ENCODE measurements around the gene THBS4. TPM values are rescaled to one million over a fixed set of nuclear protein-coding genes. Genes with fewer than 3 reads are reported as not detected.

The THBS4 gene
- total and polyA plus RNA-seq, 9 of the 15 experiments (the other 6 are each of a cell fraction or from before 2014, with no cell fraction given), result 0.07 to 0.08 TPM; not detected in 7

DNA sequence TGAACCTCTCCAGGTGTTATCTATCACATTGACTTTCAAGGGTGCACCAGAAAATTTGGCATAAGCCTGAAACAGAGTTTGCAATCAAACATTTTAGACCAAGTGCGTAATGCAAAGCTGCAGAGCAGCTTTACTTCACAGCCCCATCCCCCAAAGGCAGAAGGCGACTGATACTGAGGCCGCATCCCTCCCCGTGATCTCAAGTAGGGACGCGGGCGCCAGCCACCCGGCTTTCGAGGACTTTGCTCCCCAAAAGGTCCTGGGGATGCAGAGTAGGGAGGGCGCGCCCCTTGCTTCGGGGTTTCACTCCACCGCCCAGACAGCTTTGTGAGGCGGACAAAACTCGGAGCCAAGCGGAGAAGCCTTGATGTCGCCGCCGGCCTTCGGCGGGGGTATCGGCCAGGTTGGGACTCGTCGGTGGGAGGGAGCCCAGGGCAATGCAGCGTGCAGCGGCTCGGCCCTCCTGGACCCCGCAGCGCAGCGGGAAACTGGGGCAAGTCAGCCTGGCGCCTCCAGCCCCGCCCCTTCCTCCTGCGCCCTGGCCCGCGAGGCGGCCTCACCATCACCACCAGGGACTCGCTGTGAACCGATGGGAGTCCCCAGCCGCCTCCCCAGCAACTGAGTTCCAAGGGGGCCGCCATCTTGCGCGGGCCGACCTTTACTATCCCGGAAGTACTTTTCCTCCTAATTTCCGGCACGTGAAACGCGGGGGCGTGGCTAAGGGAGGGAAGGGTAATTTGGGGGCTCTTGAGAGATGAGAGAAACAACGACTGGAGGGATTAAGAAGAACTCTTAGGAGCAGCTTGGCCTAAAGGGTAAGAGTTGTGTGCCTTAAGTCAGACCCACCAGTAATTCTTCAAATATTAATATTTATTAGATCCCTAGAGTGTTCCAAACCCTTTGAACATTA lies 44.3 kb upstream of the THBS4 start, which contains the start of gene MTX3 (continued):
- TF ChIP-seq NR2C2 (CRISPR knock-in tag; IDR thresholded peaks at IDR 0.05) (peak; percentile 93), NR2C2 (tag; IDR thresholded peaks at IDR 0.05) (peak; percentile 92), RBFOX2 (IDR thresholded peaks at IDR 0.05; ENCODE audit: low read depth, low read length) (peak; percentile 34; the same call in 1 of the 2 replicates), ZNF311 (CRISPR knock-in tag; IDR thresholded peaks at IDR 0.05) (no peak), YY1 (IDR thresholded peaks at IDR 0.05; ENCODE audit: borderline replicate concordance in 1 of 3, control insufficient read depth in 1 of 3, extremely low read depth in 1 of 3, insufficient read depth in 3 of 3, insufficient read length in 1 of 3, insufficient replicate concordance in 2 of 3, low read depth in 1 of 3, low read length in 2 of 3) (peak; percentile 42 to 84 (median 82)), HDGF (IDR thresholded peaks at IDR 0.05) (no peak), CXXC5 (CRISPR knock-in tag; IDR thresholded peaks at IDR 0.05) (0 out of 2 replicates have a peak, but pooled peaks have one; percentile 51), CTBP1 (IDR thresholded peaks at IDR 0.05; ENCODE audit: borderline replicate concordance) (no peak)
- TF ChIP-seq, protein P1, sequence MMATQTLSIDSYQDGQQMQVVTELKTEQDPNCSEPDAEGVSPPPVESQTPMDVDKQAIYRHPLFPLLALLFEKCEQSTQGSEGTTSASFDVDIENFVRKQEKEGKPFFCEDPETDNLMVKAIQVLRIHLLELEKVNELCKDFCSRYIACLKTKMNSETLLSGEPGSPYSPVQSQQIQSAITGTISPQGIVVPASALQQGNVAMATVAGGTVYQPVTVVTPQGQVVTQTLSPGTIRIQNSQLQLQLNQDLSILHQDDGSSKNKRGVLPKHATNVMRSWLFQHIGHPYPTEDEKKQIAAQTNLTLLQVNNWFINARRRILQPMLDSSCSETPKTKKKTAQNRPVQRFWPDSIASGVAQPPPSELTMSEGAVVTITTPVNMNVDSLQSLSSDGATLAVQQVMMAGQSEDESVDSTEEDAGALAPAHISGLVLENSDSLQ (IDR thresholded peaks at IDR 0.05), result no peak
- TF ChIP-seq, protein P2, sequence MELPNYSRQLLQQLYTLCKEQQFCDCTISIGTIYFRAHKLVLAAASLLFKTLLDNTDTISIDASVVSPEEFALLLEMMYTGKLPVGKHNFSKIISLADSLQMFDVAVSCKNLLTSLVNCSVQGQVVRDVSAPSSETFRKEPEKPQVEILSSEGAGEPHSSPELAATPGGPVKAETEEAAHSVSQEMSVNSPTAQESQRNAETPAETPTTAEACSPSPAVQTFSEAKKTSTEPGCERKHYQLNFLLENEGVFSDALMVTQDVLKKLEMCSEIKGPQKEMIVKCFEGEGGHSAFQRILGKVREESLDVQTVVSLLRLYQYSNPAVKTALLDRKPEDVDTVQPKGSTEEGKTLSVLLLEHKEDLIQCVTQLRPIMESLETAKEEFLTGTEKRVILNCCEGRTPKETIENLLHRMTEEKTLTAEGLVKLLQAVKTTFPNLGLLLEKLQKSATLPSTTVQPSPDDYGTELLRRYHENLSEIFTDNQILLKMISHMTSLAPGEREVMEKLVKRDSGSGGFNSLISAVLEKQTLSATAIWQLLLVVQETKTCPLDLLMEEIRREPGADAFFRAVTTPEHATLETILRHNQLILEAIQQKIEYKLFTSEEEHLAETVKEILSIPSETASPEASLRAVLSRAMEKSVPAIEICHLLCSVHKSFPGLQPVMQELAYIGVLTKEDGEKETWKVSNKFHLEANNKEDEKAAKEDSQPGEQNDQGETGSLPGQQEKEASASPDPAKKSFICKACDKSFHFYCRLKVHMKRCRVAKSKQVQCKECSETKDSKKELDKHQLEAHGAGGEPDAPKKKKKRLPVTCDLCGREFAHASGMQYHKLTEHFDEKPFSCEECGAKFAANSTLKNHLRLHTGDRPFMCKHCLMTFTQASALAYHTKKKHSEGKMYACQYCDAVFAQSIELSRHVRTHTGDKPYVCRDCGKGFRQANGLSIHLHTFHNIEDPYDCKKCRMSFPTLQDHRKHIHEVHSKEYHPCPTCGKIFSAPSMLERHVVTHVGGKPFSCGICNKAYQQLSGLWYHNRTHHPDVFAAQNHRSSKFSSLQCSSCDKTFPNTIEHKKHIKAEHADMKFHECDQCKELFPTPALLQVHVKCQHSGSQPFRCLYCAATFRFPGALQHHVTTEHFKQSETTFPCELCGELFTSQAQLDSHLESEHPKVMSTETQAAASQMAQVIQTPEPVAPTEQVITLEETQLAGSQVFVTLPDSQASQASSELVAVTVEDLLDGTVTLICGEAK (IDR thresholded peaks at IDR 0.05), result peak; percentile 77
- TF ChIP-seq, protein P2 (CRISPR knock-in tag; IDR thresholded peaks at IDR 0.05), result no peak
- TF ChIP-seq, protein P3, sequence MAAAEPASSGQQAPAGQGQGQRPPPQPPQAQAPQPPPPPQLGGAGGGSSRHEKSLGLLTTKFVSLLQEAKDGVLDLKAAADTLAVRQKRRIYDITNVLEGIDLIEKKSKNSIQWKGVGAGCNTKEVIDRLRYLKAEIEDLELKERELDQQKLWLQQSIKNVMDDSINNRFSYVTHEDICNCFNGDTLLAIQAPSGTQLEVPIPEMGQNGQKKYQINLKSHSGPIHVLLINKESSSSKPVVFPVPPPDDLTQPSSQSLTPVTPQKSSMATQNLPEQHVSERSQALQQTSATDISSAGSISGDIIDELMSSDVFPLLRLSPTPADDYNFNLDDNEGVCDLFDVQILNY (CRISPR knock-in tag; IDR thresholded peaks at IDR 0.05), result no peak
- TF ChIP-seq, protein P4, sequence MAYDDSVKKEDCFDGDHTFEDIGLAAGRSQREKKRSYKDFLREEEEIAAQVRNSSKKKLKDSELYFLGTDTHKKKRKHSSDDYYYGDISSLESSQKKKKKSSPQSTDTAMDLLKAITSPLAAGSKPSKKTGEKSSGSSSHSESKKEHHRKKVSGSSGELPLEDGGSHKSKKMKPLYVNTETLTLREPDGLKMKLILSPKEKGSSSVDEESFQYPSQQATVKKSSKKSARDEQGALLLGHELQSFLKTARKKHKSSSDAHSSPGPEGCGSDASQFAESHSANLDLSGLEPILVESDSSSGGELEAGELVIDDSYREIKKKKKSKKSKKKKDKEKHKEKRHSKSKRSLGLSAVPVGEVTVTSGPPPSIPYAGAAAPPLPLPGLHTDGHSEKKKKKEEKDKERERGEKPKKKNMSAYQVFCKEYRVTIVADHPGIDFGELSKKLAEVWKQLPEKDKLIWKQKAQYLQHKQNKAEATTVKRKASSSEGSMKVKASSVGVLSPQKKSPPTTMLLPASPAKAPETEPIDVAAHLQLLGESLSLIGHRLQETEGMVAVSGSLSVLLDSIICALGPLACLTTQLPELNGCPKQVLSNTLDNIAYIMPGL (CRISPR knock-in tag; IDR thresholded peaks at IDR 0.05), result no peak
